Activated T-cell treated with anti-CD3 and anti-CD28 coated beads, Interleukin-2, amount 50 U/mL, for 1 hour (primary cell): Measurements from ENCODE around the gene CIZ1.

Experiments used
- DNase-seq: peaks from one replicate; pipeline ENCODE4 v3.0.0-alpha.2; 2020

CIZ1 gene

GRCh38 chr9:128159784-128160602 is 31.4 kb downstream of the CIZ1 start, which contains the start of gene BBLN:
BBLN (plus strand) TSS chr9:128160265; CDS start chr9:128160408, 143 bp downstream.
- DNase-seq = peak; percentile 94

DNA sequence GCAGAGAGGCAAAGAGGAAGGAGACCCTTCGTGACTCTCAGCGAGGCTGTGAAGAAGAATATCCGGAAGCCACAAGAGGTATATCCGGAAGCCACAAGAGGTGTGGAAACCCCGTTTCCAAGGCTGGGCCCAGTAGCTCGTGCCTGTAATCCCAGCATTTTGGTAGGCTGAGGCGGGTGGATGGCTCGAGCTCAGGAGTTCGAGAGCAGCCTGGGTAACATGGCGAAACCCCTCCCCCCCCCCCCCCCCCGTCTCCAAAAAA is 31.9 kb downstream of the CIZ1 start:
- DNase-seq = peak; percentile 59

DNA sequence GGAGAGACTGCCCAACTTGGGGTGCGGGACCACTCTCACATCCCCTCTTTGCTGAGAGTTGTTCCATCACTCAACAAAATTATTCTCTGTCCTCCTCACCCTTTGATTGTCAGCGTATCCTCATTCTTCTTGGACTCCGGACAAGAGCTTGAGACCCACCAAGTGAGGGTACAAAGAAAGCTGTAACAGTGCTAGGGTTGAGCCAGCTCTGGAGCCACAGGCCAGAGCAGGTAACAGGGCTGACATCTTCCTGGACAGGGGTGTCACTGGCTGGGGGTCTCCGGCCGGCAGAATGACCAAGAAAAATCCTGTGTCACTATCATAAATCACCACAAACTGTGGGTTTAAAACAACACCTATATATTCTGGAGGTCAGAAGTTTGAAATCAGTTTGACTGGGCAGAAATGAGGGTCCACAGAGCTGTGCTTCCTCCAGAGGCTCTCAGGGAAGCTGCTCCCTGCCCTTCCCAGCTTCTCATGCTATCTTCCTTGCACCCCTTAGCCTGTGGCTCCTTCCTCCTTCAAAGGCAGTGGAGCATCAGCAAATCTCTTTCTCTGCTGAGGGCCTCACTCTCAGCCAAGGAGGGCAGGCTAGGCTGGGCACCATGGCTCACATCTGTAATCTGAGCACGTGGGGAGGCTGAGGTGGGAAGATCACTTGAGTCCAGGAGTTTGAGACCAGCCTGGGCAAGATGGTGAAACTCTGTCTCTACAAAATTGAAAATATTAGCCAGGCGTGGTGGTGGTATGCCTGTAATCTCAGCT is 35.5 kb downstream of the CIZ1 start:
- DNase-seq = no peak

GRCh38 chr9:128153947-128154695 is 37.3 kb downstream of the CIZ1 start:
- DNase-seq = no peak

- DNase-seq = no peak
These were observed 38.1 kb downstream of the CIZ1 start for GRCh38 chr9:128153060-128153946.

GRCh38 chr9:128152133-128153059 is 39.0 kb downstream of the CIZ1 start:
- no peak for DNase-seq

- no peak for DNase-seq
These were observed 39.9 kb downstream of the CIZ1 start for GRCh38 chr9:128151309-128152132.

DNA sequence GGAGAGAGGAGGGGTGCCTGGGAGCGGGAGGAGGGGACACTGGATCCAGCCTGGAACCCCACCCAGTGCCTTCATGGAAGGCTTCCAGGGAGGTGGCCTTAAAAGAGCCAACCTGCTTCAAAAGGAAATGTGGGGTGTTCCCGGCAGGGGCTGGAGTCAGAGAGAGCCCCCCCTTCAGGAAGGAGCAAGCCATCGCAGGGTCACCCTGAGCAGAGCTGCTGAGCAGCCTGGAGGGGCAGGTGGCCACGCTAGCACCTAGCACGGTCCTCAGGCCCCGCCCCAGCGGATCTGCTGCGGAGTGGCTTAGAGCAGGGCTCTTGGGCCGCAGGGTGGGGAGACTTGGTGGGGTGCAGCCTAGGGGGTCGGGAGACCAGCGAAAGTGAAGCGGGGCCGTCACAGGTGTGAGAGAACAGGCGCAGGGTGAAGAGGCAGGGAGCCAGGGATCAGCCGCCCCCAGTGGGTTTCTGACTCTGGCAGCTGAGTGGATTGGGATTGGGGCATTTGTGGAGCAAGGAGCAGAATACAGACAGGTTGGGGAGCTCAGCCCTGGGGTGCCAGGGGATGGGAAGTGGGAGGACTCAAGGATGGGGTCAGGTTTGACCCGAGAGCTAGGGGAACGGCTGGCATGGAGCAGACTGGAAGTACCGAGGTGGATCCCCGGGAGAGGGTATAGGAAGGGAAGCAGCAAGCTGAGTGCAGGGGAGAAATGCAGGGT is 40.6 kb downstream of the CIZ1 start:
- no peak for DNase-seq

GRCh38 chr9:128149951-128150593 is 41.3 kb downstream of the CIZ1 start:
- DNase-seq = no peak

GRCh38 chr9:128149001-128149701 is 42.2 kb downstream of the CIZ1 start, which contains the start of gene LCN2:
LCN2 (plus strand) TSS chr9:128149453; CDS start chr9:128149526, 73 bp downstream.
- DNase-seq = no peak

- DNase-seq = no peak
These were observed 42.8 kb downstream of the CIZ1 start for GRCh38 chr9:128148509-128149000.

- no peak for DNase-seq
These were observed 44.7 kb downstream of the CIZ1 start for GRCh38 chr9:128146591-128147120.

GRCh38 chr9:128145951-128146351 is 45.4 kb downstream of the CIZ1 start:
- DNase-seq = no peak

GRCh38 chr9:128145536-128145935 is 45.8 kb downstream of the CIZ1 start:
- no peak for DNase-seq

- DNase-seq = no peak
These were observed 46.9 kb downstream of the CIZ1 start for GRCh38 chr9:128144239-128145181.

DNA sequence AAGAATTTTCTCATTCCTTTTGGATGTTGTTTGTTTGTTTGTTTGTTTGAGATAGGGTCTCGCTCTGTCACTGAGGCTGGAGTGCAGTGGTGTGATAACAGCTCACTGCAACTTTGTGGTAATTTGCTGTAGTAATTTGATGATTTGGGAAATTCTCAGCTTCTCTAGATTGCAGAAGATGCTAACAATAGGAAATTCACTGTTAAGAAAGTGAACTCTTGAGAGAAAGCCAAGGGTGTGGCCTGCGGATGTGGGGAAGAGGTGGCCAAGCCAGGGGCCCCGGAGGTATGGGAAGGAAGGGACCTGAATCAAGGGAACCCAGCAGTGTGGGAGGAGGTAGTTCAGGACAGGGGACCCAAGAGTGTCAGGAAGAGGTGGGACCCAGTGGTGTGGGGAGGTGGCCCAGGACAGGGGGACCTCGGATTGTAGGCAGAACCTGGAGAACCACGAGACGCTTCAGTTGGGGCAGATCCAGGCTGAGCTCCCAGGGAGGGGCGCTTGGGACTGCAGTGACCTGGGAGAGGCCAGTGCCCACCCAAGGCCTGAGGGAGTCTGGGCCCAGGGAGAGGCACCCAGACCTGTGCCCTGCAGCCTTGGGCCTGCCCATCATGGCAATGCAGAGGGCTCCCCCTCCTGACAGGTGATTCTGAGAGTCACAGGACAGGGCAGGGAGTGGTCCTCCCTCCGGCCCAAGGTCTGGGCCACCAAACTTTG is 47.7 kb downstream of the CIZ1 start:
- no peak for DNase-seq
